Endometrium (tissue), 2 donors: ENCODE data around the gene FAM110A.
"Not testable (repeated sequence)": the region's sequence is repeated elsewhere in the genome, so short reads cannot be mapped to it uniquely, and the experiment has no call there.

Source experiments
- FAIRE-seq: peaks from 2 replicates; lab custom pipeline; 2012; peaks lifted over from hg19 to GRCh38; lab: Jason Lieb, UNC
- donor health status: control.
- donor health status: control.

The FAM110A gene

DNA sequence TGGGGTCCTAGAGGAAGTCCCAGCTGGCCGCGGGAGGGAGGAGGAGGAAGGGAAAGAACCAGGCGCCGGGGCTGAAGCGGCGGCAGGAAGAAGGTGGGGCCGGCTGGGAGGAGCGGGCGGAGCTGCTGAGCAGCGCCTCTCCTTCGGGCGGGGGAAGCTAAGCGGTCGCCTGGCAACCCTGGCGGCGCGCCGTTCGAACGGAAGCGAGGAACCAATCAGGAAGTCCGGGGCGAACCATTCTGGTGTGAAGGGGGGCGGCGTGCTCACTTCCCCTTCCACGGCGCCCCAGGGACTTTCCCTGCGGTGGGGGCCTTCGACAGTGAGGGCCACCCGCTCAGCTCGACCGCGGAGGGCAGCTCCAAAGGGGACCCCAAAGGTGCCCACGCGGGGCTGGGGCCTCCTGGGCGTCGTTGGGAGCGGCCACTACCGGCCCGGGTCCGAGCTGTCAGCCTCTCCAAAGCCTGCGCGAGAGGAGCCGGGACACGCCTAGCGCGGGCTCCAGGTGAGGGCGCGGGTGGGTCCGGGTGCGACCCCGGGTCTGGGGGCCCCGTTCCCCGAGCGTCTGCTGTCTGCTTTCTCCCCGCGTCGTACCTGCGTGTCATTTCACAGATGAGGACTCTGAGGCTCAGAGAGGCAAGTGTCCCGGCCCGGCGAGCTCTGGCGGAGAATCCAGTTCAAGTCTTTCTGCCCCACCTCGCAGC, at the start of gene FAM110A:
TSS of gene FAM110A (plus strand) at position 266 of the 701 bp plus-strand sequence. CDS start 11,090 bp downstream, outside the sequence.
- peak; percentile 84 for FAIRE-seq

DNA sequence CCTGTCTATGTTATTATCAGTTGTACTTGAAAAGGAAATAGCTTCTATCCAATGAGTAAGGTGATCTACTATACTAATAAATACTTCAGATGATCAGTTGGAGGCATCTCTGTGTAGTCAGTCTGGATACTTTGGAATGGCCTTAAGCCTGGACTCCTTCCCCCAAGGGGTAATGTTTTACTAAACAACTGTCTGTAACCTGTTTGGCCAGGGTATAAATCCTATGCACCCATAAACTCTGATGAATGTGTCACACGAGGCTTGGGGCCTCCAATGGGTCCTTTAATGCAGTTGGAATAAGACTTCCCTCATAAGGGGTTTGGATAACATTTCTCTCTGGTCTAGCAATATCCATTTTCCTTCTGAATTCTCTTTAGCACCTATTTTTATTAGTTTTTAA, 45.7 kb upstream of the FAM110A start:
- FAIRE-seq: no peak

DNA sequence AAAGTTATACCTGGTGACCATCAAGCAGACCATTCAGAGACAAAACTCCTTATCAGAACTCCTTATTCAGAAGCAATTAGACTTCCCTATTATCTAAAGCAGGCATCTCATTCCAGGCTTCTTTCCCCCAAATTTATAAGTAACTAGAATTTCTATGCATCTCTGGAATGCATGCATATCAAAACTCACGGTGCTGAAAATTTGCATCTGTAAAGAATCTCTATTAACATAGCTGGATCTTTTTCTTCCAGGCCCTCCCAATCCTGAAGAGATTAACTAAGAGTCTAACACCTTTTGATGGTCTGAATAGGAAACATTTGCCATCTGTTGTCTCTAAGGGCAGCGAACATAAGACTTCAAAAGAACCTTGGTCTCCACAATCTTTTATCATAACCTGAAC, 42.5 kb upstream of the FAM110A start:
- no peak for FAIRE-seq

DNA sequence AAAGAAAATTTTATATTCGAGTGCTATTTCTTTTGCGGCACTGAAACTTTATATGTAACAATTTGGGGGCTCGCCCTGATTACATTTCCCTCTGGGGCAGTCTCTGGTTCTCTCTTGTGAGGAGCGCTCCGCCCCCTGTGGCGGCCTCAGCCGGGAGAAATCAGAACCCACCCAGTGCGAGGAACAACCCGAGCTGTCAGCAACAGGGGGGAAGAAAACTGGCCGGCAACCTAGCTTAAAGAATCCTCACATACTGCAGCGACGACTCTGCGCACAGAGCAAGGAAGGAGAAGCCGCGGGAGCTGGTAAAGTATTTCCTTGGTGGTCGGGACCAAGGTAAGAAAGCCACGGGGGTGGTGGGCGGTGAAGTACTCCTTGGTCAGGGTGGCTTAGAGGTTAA, 41.3 kb upstream of the FAM110A start:
- no peak for FAIRE-seq

DNA sequence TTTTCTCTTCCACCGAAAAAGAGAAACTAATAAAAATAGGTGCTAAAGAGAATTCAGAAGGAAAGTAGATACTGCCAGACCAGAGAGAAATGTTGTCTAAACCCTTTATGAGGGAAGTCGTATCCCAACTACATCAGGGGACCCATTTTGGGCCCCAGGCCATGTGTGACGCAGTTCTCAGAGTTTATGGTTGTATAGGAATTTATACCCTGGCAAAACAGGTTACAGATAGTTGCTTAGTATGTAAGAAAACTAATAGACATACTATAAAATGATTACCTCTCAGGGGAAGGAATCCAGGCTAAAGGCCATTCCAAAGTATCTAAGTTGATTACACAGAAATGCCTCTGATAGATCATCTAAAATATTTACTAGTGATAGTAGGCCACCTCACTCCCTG, 36.6 kb upstream of the FAM110A start:
- FAIRE-seq: no peak

DNA sequence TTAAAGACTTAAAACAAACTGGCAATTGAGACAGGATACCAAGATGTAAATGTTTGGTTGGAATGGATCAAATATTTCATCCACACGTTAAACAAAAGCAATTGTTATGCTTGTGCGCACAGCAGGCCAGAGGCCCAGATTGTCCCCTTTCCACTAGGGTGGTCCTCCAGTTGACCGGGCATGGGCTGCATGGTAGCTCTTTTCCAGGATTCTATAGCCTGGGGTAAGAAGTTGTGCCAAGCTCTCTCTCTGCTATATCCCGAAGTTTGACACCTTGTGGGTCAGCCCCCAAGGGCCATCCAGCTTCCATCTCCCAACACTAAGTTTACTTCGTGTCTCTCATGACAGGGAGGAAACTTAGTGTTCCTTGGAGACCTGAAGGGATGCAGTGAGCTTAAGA, 34.8 kb upstream of the FAM110A start:
- FAIRE-seq: not testable (repeated sequence)

DNA sequence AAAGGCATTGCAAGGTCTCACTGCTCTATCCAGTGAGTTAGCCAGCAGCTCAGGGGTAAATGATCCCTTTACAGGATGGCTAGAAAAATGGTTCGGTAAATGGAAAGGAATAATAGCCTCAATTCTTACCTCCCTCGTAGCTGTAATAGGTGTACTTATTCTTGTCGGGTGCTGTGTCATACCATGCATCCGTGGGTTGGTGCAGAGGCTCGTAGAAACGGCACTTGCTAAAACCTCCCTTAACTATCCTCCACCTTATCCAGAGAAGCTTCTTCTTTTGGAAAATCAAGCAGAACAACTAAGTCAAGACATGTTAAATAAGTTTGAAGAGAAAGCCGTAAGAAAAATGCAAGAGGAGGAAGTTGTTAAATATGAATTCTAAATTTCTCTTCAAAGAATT, 33.5 kb upstream of the FAM110A start:
- not testable (repeated sequence) for FAIRE-seq

DNA sequence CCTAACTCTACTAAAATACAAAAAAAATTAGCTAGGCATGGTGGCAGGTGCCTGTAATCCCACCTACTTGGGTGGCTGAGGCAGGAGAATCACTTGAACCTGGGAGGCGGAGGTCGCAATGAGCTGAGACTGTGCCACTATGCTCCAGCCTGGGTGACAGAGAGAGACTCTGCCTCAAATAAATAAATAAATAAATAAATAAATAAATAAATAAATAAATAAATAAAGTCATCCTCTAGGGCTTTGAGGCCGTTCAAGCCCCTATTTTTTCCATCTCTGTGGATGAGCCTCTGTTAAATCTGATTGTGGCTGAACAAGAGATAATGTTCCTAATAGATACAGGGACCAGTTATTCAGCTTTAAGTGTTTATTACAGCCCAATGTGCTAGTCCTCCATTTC, 31.8 kb upstream of the FAM110A start:
- FAIRE-seq: no peak

DNA sequence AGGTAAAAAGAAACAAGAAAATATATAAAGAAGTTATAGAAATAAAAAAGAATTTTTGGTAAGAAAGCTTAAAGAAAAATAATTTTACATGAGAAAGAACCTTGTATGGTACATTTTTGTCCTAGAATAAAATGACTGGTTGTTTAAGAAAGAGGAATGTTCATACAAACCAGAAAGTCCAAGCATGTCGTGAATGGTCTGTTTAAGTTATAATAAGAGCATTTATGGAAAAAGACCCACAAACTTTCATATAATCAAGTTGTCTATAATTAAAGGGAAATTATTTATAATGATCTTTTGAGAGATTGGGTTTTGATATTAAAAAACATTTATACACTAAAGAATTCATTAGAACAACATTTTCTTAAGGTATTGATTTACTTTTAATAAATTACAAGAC, 27.8 kb upstream of the FAM110A start:
- peak; percentile 81 for FAIRE-seq

DNA sequence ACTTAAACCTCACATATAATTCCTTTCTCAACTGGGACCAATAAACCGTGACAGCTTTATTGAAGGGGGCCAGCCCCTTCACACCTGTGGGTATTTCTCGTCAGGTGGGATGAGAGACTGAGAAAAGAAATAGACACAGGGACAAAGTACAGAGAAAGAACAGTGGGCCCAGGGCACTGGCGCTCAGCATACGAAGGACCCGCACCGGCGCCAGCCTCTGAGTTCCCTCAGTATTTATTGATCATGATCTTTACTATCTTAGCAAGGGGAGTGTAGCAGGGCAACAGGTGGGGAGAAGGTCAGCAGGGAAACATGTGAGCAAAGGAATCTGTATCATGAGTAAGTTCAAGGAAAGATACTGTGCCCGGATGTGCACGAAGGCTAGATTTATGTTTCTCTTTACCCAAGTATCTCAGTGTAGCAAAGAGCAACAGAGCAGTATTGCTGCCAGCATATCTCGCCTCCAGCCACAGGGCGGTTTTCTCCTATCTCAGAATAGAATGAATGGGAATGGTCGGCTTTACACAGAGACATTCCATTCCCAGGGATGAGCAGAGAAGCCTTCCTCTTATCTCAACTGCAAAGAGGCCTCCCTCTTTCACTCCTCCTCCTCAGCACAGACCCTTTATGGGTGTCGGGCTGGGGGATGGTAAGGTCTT, 21.6 kb upstream of the FAM110A start:
- not testable (repeated sequence) for FAIRE-seq

DNA sequence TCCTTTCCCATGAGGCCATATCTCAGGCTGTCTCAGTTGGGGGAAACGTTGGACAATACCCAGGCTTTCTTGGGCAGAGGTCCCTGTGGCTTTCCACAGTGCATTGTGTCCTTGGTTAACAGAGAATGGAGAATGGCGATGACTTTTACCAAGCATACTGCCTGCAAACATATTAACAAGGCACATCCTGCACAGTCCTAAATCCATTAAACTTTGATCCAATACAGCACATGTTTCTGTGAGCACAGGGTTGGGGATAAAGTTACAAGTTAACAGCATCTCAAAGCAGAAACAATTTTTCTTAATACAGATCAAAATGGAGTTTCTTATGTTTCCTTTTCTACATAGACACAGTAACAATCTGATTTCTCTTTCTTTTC, 21.1 kb upstream of the FAM110A start:
- not testable (repeated sequence) for FAIRE-seq

DNA sequence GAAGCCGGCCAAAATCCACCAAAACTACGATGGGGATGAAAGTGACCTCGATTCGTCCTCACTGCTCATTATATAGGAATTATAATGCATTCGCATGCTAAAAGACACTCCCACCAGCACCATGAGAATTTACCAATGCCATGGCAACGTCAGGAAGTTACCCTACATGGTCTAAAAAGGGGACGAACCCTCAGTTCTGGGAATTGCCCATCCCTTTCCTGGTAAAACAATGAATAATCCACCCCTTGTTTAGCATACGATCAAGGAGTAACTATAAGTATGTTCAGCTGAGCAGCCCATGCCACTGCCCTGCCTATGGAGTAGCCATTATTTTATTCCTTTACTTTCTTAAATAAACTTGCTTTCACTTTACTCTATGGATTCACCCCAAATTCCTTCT, 20.1 kb upstream of the FAM110A start:
- no peak for FAIRE-seq

DNA sequence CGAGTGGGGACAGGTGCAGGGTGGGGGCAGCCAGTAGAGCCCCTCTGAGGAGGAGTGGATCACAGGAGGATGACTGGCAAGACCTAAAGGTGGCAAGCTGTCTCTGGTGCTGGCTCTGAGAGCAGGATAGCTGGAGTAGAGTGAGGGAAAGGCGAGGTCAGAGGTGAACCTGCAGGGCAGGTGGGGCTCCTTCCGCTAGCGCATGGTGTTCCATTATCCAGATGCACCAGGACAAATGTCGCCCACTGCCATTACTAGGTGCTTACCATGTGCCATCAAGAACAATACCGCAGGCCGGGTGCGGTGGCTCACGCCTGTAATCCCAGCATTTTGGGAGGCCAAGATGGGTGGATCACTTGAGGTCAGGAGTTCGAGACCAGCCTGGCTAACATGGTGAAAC, 18.3 kb upstream of the FAM110A start:
- no peak for FAIRE-seq

DNA sequence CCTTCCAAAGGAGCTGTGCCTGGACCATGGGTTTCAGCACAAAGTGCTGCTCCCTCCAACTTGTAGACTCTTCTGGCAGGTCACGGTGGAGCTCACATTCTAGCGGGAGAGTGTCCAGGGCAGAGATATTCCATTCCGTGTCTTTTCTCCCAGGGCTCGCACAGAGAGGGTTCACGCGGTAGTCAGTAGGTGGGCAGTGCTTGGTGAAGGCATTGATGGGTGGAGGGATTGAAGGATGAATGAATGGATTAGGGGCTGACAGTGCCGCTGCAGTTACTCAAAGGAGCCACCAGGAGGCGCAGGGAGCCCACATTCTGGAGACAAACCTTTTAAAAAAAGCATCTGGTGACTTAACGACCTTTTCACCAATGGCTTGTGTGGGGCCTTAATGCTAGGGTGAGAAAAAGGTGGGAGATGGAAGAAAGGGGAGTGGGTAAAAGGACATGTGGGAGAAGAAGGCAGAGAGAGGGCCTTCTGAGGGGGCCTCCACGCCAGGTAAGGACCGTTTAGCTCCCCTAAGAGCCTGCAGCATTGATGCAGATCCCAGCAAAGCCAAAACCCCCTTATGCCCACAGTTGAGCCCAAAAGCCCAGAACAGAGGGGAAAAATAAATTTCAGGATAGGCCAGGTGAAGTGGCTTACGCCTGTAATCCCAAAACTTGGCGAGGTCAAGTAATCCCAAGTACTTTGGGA, 17.5 kb upstream of the FAM110A start:
- FAIRE-seq: no peak

DNA sequence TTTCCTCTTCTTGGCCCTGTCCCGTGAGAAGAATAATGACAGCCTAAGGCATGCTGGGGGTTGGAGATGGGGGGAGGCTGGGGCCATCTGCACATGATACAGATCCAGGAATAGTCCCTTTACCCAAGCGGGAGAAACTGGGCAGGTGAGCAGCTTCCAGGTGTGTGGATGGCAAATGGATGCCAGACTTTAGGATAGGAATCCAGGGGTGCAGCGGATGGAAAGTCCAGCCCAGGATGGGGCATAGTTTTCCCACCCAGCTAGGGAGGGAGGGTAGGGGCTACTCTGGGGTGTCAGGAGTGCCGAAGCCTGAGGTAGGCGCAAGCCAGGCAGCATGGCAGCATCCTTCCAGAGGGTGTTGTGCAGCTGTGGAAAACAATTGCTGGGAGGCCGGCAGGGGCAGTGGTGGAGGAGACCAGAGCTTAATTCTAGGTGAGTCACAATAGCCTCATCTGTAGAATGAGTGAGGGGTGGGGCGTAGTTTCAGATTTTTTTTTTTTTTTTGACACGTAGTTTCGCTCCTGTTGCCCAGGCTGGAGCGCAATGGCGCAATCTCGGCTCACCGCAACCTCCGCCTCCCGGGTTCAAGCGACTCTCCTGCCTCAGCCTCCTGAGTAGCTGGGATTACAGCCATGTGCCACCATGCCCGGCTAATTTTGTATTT, 15.4 kb upstream of the FAM110A start:
- no peak for FAIRE-seq

DNA sequence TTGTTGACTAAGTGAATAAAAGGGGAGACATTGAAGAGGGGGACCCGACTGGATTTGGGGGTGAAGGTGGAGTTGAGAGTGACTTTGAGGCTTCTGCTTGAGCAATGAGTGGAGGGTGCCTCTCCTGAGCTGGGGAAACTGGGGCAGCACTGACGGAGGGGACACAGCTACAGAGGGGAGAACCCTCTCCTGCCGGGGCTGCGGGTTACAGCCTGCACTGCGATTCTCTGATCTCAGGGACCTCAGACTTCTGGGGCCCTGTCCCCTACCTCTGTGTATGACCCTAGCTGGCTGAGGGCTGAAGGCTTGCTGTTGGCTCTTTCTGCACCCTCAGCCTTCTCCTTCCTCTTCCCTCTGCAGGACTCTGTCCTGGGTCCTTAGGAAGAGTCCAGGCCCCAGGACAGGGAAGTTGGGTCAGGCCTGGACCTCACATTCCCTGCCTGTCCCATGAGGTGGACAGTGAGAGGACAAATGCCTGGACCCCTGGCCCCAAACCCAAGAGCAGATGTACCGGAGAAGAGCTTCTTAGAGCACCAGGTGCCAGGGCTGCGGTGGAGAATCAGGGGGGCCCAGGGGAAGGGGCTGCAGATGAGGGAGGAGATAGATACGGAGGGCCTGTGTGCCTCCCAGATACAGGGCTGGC, 13.7 kb upstream of the FAM110A start:
- FAIRE-seq: no peak

DNA sequence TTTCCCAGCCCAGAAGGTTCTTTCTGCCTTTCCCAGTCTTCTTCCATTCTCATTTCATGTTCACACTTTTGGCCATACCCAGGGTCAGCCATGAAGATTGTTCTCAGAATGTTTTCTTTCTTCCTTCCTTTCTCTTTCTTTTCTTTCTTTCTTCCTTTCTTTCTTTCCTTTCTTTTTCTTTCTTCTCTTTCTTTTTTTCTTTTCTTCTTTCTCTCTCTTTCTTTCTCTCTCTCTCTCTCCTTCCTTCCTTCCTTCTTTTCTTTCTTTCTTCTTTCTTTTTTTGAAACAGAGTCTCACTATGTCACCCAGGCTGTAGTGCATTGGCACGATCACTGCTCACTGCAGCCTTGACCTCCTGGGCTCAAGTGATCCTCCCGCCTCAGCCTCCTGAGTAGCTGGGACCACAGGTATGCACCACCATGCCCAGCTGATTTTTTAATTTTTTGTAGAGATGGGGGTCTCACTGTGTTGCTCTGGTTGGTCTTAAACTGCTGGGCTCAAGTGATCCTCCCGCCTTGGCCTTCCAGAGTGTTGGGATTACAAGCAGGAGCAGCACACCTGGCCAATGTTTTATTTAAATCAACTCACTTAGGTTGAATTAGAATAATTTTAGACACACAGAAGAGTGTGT, 13.1 kb upstream of the FAM110A start:
- no peak for FAIRE-seq

DNA sequence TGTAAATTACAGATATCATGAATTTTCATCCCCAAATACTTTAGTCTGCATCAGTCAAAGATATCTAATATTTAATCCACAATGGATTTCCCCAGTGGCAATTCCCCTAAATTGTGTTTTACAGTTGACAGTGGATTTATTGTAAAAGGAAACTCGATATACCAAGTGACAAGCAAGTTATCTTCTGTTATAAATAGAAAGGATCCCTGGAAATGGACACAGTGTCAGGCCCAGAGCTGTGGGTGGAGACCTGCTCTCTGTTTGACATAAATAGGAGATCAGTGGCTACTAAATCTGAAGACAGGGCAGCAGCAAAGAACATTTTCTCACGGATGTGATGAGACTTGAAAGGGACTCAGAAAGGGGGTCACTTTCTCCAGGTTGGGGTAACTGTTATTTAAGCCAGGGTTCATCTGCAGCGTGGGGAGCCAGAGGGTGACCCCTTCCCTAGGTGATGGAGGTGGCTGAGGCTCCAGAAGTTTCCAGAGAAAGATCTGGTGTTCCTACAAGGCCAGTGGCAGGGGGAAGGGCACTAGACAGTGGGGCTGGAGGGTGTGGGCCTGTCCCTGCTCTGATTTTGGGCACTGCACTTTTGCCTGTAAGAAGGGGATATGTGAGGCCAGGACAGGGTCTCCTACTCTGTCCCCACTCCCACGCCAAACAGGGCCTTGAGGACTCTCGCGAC, 12.3 kb upstream of the FAM110A start:
- no peak for FAIRE-seq

DNA sequence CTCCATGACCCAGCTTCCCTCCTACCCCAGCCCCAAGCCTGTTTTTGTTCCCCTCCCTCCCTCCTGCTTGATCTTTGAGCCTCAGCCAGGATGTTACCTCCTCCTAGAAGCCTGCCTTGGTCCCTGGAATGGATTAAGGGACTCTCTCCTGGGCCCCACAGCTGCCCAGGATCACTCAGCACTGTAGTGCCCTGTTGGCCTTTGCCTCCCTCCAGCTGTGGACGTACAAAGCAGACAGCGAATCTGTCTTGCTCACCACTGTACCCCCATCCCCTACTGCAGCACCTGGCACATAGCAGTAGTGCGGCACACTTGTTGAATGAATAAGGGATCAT, 11.8 kb upstream of the FAM110A start:
- FAIRE-seq: no peak

DNA sequence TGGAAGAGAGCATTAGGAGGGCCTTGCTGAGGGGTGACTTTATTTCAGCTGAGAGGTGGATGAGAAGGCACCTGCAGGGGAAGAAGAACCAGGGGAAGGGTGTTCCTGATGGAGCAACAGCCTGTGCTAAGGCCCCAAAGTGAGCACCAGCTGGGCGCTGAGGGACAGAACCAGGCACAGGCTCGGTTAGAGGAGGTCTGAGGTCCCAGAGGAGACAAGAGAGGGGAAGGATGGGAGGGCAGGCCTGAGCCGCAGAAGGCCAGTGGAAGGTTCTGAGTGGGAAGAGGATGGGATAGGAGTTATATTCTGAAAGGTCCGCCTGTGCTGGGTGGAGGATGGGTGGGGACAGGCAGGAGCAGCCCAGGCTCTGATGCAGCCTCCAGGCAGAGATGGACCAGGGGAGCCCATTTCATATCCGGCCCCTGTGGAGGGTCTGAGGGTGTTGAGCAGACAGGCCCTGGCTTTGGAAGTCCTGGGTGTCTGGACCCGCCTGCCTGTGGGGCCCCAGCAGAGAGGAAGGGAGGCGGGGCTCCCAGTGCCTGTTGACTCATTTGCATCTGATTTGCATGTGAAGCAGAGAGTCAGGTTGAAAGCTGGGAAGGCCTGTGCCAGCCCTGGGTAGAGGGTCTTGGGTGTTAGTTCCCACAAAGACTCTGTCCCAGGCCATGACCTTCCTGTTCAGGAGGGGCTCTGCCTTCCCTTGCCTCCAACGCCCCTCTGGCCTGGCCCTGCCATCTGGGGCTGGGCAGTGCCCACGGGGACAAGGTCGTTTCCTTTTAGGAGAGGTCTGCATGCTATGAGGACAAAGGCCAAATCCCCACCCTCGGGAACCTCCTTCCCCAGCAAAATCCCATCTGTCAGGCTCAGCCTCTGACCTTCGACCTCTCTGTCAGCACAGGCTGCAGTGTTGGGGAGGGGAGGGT, 10.6 kb upstream of the FAM110A start:
- FAIRE-seq: no peak
